AG09319 (cell line): ENCODE measurements around the gene INSYN2A.
A peak's percentile ranks its signal among the peaks of the same experiment; 100 is the strongest.

Experiments used
- DNase-seq: peaks from one replicate; pipeline ENCODE4 v3.0.0-alpha.2; 2010; ENCODE audit warnings: low read depth; ENCODE audit errors: extremely low read depth
- CTCF ChIP-seq: IDR thresholded peaks from 2 replicates; pipeline ENCODE4 v1.5.1; 2011; ENCODE audit warnings: low read depth, mild to moderate bottlenecking, inconsistent platforms, low read length, moderate library complexity

Gene INSYN2A

GRCh38 chr10:127148066-127148932 lies 48.1 kb downstream of the INSYN2A start:
- TF ChIP-seq CTCF, result no peak
- peak; percentile 44 for DNase-seq

- DNase-seq, result no peak
- no peak for TF ChIP-seq CTCF
Observed at GRCh38 chr10:127146661-127147060, 49.7 kb downstream of the INSYN2A start.
